Measurements from ENCODE around the gene ZNF280B. TPM values are rescaled to one million over a fixed set of nuclear protein-coding genes. Genes with fewer than 3 reads are reported as not detected.

ZNF280B gene
- total and polyA plus RNA-seq, 2 experiments from 2014 or later: 5.5 to 6.7 TPM

- no peak for TF ChIP-seq ZNF462 (CRISPR knock-in tag; IDR thresholded peaks at IDR 0.05)
- no peak for TF ChIP-seq ZNF114 (CRISPR knock-in tag; IDR thresholded peaks at IDR 0.05)
- TF ChIP-seq ETS1 (IDR thresholded peaks at IDR 0.05): no peak
- TF ChIP-seq CTCF (conservative IDR thresholded peaks at IDR 0.05; ENCODE audit: low read depth in 2 of 2): no peak
- TF ChIP-seq STAT1 (IDR thresholded peaks at IDR 0.05; ENCODE audit: unreplicated experiment): no peak
- no peak for TF ChIP-seq EZH2phosphoT487 (IDR thresholded peaks at IDR 0.05; ENCODE audit: unreplicated experiment)
- no peak for TF ChIP-seq POLR2AphosphoS5 (IDR thresholded peaks at IDR 0.05; ENCODE audit: low read depth)
- no peak for TF ChIP-seq NANOG (IDR thresholded peaks at IDR 0.05; ENCODE audit: borderline replicate concordance)
- TF ChIP-seq JUNB (IDR thresholded peaks at IDR 0.05; ENCODE audit: unreplicated experiment): no peak
- TF ChIP-seq EZH2 (IDR thresholded peaks at IDR 0.05; ENCODE audit: low read depth, unreplicated experiment): no peak
These were observed 26.3 kb upstream of the ZNF280B start (continued) for GRCh38 chr22:22534604-22535415.

Measured in GM23338 (cell line).